ENCODE measurements around the gene DHRS13. TPM values are rescaled to one million over a fixed set of nuclear protein-coding genes. Genes with fewer than 3 reads are reported as not detected.

Gene DHRS13
- total RNA-seq, 1 donor from 2014 or later, result 25.9 TPM

GRCh38 chr17:28920201-28920600, 17.3 kb upstream of the DHRS13 start:
- Mint-ChIP-seq H3K36me3 (ENCODE audit: insufficient read depth) (peaks cover 36% of the 10 kb centered on the region), H3K9me3 (ENCODE audit: low read depth) (no peaks in the 10 kb centered on the region)

DNA sequence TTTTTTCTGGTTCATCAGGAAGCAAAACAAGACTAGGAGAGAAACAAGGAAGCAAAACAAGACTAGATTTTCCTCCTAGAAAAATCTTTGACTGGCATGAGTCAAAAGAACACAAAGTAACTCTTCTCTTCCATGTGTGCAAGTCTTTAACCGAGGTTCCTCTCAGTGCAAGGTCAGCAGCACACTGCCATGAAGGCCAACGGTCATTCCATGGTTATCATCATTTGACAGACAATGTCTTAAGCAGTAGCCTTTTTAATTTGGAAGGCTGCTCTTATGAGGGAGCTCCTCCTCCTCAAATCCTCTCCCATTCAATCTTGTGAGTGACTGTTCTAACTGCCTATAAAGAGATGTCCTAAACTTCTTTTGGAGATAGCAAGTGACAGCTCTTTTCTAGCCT, 15.4 kb upstream of the DHRS13 start:
- Mint-ChIP-seq H3K4me1 (ENCODE audit: low read depth) (no peaks in the 10 kb centered on the region), H3K9me3 (ENCODE audit: low read depth) (no peaks in the 10 kb centered on the region), H3K36me3 (ENCODE audit: insufficient read depth) (peaks cover 36% of the 10 kb centered on the region), H3K4me3 (ENCODE audit: low read depth) (no peak overlapping the region), H3K27ac (no peak overlapping the region), H3K27me3 (no peaks in the 10 kb centered on the region)
- TF ChIP-seq, protein P1, sequence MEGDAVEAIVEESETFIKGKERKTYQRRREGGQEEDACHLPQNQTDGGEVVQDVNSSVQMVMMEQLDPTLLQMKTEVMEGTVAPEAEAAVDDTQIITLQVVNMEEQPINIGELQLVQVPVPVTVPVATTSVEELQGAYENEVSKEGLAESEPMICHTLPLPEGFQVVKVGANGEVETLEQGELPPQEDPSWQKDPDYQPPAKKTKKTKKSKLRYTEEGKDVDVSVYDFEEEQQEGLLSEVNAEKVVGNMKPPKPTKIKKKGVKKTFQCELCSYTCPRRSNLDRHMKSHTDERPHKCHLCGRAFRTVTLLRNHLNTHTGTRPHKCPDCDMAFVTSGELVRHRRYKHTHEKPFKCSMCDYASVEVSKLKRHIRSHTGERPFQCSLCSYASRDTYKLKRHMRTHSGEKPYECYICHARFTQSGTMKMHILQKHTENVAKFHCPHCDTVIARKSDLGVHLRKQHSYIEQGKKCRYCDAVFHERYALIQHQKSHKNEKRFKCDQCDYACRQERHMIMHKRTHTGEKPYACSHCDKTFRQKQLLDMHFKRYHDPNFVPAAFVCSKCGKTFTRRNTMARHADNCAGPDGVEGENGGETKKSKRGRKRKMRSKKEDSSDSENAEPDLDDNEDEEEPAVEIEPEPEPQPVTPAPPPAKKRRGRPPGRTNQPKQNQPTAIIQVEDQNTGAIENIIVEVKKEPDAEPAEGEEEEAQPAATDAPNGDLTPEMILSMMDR (IDR thresholded peaks at IDR 0.05; ENCODE audit: unreplicated experiment), result no peak
- no peak for DNase-seq (ENCODE audit: low spot score, unreplicated experiment)

More at GRCh38 chr17:28920201-28920600, 17.3 kb upstream of the DHRS13 start:
- TF ChIP-seq, protein P1 (IDR thresholded peaks at IDR 0.05; ENCODE audit: unreplicated experiment), result no peak
- Mint-ChIP-seq H3K4me1 (ENCODE audit: low read depth) (no peaks in the 10 kb centered on the region), H3K4me3 (ENCODE audit: low read depth) (no peak overlapping the region), H3K27me3 (no peaks in the 10 kb centered on the region), H3K27ac (peak overlapping the region; percentile 67)
- no peak for DNase-seq (ENCODE audit: low spot score, unreplicated experiment)

DNA sequence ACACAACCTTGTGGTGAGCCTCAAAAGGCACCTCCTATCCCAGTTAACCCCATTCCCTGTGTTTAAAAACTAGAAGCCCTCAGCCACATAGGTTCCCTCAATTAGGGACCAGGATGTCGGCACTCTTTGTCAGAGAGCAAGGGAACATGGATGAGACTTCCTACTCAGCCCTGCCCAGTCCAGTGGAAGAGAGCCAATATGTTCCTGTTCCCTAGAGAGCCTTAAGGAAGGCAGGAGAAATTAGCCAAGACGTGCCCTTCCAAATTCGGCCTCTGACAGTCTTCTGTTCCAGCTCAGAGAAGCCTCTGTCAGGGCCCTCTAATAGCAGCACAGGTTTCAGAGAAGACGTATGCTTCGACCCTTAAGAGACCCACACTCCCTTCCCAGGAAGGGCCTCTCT, 14.6 kb upstream of the DHRS13 start:
- no peak for DNase-seq (ENCODE audit: low spot score, unreplicated experiment)
- no peaks in the 10 kb centered on the region for H3K4me1 Mint-ChIP-seq (ENCODE audit: low read depth)
- H3K27ac Mint-ChIP-seq, result peak overlapping the region; percentile 74
- no peaks in the 10 kb centered on the region for H3K27me3 Mint-ChIP-seq
- no peak overlapping the region for H3K4me3 Mint-ChIP-seq (ENCODE audit: low read depth)
- TF ChIP-seq, protein P1 (IDR thresholded peaks at IDR 0.05; ENCODE audit: unreplicated experiment), result no peak
- H3K36me3 Mint-ChIP-seq (ENCODE audit: insufficient read depth), result peaks cover 39% of the 10 kb centered on the region
- H3K9me3 Mint-ChIP-seq (ENCODE audit: low read depth), result no peaks in the 10 kb centered on the region

GRCh38 chr17:28917029-28917428, 14.2 kb upstream of the DHRS13 start:
- Mint-ChIP-seq H3K4me3 (ENCODE audit: low read depth) (no peak overlapping the region), H3K27me3 (no peaks in the 10 kb centered on the region), H3K4me1 (ENCODE audit: low read depth) (no peaks in the 10 kb centered on the region), H3K9me3 (ENCODE audit: low read depth) (no peaks in the 10 kb centered on the region), H3K27ac (peak overlapping the region; percentile 49), H3K36me3 (ENCODE audit: insufficient read depth) (peaks cover 39% of the 10 kb centered on the region)
- no peak for DNase-seq (ENCODE audit: low spot score, unreplicated experiment)
- TF ChIP-seq, protein P1 (IDR thresholded peaks at IDR 0.05; ENCODE audit: unreplicated experiment), result no peak

DNA sequence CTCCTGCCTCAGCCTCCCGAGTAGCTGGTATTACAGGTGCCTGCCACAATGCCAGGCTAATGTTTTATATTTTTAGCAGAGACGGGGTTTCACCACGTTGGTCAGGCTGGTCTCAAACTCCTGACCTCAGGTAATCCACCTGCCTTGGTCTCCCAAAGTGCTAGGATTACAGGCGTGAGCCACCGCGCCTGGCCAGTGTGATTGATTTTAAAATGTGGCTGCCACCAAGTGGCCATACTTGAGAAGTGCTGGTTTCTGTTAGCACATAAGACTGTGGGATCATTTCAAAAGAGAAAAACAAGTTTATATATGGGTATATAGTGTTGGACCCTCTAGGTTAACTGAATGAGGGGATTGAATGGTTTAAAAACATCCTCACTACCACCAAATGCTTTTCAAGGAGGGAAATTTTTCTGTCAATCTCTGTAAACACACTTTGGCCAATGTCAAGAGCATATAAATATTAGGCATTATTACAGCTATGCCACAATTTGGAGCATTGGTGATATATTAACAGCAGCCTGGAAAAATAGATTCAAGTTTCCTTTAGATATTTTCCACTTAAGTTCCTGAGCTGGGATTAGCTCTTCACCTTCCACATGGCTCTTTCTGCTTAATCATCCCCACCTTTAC, 13.5 kb upstream of the DHRS13 start:
- DNase-seq (ENCODE audit: low spot score, unreplicated experiment), result peak; percentile 25
- no peak overlapping the region for H3K4me3 Mint-ChIP-seq (ENCODE audit: low read depth)
- peaks cover 37% of the 10 kb centered on the region for H3K36me3 Mint-ChIP-seq (ENCODE audit: insufficient read depth)
- TF ChIP-seq, protein P1 (IDR thresholded peaks at IDR 0.05; ENCODE audit: unreplicated experiment), result peak; percentile 74
- no peaks in the 10 kb centered on the region for H3K4me1 Mint-ChIP-seq (ENCODE audit: low read depth)
- no peaks in the 10 kb centered on the region for H3K27me3 Mint-ChIP-seq
- no peaks in the 10 kb centered on the region for H3K9me3 Mint-ChIP-seq (ENCODE audit: low read depth)
- H3K27ac Mint-ChIP-seq, result peak overlapping the region; percentile 49
